Fibroblast of skin of abdomen (primary cell): ENCODE results near the gene IFI30.

ENCODE experiments used
- DNase-seq: peaks from one replicate; pipeline ENCODE4 v3.0.0-alpha.2; 2013

The IFI30 gene

DNA sequence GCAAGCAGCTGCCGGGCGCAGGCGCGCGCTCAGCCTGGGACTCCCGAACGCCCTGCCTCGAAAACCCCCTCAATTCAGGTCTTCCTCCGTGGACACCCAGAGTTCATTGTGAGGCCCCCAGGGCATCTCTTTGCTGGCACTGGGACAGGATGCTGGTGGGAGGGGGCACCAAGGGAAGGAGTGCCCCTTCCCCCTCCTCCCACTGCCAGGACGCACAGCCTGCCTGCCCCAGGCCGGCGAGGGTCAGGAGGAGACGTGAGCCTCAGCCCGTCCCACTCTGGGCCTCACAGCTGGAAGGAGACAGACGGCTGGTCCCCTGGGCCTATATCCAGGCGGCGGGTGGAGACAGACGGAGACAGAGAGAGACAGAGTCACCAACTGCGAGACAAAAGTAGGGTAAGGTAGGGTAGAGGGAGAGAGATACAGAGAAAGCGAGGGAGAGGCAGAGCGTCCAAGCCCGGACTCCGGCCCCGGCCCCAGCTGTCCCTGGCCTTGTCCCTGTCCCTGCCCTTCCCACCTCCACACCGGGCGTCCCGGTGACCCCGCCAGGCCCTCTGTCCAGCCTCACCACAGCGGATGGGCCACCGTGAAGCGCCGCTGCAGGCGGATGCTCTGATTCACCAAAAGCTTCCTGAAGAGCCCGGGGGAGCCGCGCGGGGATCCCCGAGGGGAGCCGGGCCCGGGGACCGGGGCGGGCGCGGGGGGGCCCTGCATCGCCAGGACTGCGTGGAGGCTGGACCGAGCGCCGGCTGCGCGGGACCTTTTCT is 52.3 kb downstream of the IFI30 start, which contains the start of gene PDE4C:
Gene PDE4C, minus strand, starts transcription at position 737 of the 767 bp plus-strand sequence. Its CDS starts 23 bp downstream, at position 714.
- no peak for DNase-seq

- DNase-seq, result no peak
These were observed 53.6 kb downstream of the IFI30 start for GRCh38 chr19:18226956-18227780.
